Endometrial microvascular endothelial cells (primary cell): ENCODE data around the gene TYW3. TPM values are rescaled to one million over a fixed set of nuclear protein-coding genes. Genes with fewer than 3 reads are reported as not detected.

Experiments
- in situ Hi-C: cut with HindIII; loops from 2 replicates; pipeline ENCODE4 v1.10.0; 2017; ENCODE audit warnings: low sequenced_read_pairs, low pct_unique_long_range_greater_than_20kb; ENCODE audit errors: inconsistent ontology term
- total RNA-seq: library from RNA; depleted of rRNA; stranded (reverse); fragments of >200 nt; gene quantifications from one replicate; pipeline ENCODE4 v1.2.3, GENCODE V29; 2015; ENCODE audit errors: inconsistent ontology term

The TYW3 gene
- total RNA-seq = 17.9 TPM

GRCh38 chr1:74732960-74733603 lies at the start of gene TYW3, which contains the start of gene CRYZ:
TYW3 (plus strand) TSS chr1:74733152; CDS start chr1:74733245, 93 bp downstream.
CRYZ (minus strand) TSS chr1:74733050; CDS start chr1:74724821, 8,229 bp downstream.
- in situ Hi-C loops = no loop called here

GRCh38 chr1:74683656-74684055 lies 49.3 kb upstream of the TYW3 start:
- in situ Hi-C loops = no loop called here

GRCh38 chr1:74684301-74684700 lies 48.7 kb upstream of the TYW3 start:
- in situ Hi-C loops = no loop called here

GRCh38 chr1:74686928-74687327 lies 46.0 kb upstream of the TYW3 start:
- in situ Hi-C loops = no loop called here

GRCh38 chr1:74689621-74690363 lies 43.2 kb upstream of the TYW3 start:
- in situ Hi-C loops = no loop called here

- in situ Hi-C loops = no loop called here
These were observed 42.6 kb upstream of the TYW3 start for GRCh38 chr1:74690364-74690696.

- in situ Hi-C loops = no loop called here
These were observed 42.0 kb upstream of the TYW3 start for GRCh38 chr1:74690909-74691308.

- in situ Hi-C loops = no loop called here
These were observed 39.5 kb upstream of the TYW3 start for GRCh38 chr1:74693473-74693872.

- in situ Hi-C loops = no loop called here
These were observed 35.1 kb upstream of the TYW3 start for GRCh38 chr1:74697832-74698231.

- in situ Hi-C loops = no loop called here
These were observed 33.6 kb upstream of the TYW3 start for GRCh38 chr1:74699331-74699730.

- in situ Hi-C loops = no loop called here
These were observed 29.4 kb upstream of the TYW3 start for GRCh38 chr1:74703386-74704182.

- in situ Hi-C loops = no loop called here
These were observed 20.1 kb upstream of the TYW3 start for GRCh38 chr1:74712881-74713280.

GRCh38 chr1:74713849-74714248 lies 19.1 kb upstream of the TYW3 start:
- in situ Hi-C loops = no loop called here

- in situ Hi-C loops = no loop called here
These were observed 18.3 kb upstream of the TYW3 start for GRCh38 chr1:74714429-74715235.

GRCh38 chr1:74715236-74715502 lies 17.8 kb upstream of the TYW3 start:
- in situ Hi-C loops = no loop called here

- in situ Hi-C loops = no loop called here
These were observed 17.1 kb upstream of the TYW3 start for GRCh38 chr1:74715806-74716205.

- in situ Hi-C loops = no loop called here
These were observed 16.1 kb upstream of the TYW3 start for GRCh38 chr1:74716822-74717221.

GRCh38 chr1:74717626-74718025 lies 15.3 kb upstream of the TYW3 start:
- in situ Hi-C loops = no loop called here

- in situ Hi-C loops = no loop called here
These were observed 6.9 kb upstream of the TYW3 start for GRCh38 chr1:74726063-74726462.
